Activated T-helper 2 cell treated with anti-CD3 and anti-CD28 coated beads, Interferon-gamma antibody, Interleukin-2, Interleukin-4, amounts not matched to agents 10 μg/mL and 5 μg/mL and 100 μg/mL, durations not matched to agents 14 hours and 24 hours and 36 hours (primary cell): ENCODE data around the gene NECTIN3. TPM values are rescaled to one million over a fixed set of nuclear protein-coding genes. Genes with fewer than 3 reads are reported as not detected.

Experiments
- DNase-seq: peaks from one replicate; pipeline ENCODE4 v3.0.0; 2021; ENCODE audit warnings: low spot score
- H3K27ac Mint-ChIP-seq: one replicate; pipeline ENCODE4 v1.8.0; 2021; ENCODE audit warnings: mixed read lengths
- H3K27me3 Mint-ChIP-seq: one replicate; pipeline ENCODE4 v1.8.0; 2021; ENCODE audit warnings: low read depth, mixed read lengths
- H3K36me3 Mint-ChIP-seq: one replicate; pipeline ENCODE4 v1.8.0; 2021; ENCODE audit warnings: low read depth, mixed read lengths
- H3K4me1 Mint-ChIP-seq: one replicate; pipeline ENCODE4 v1.8.0; 2021; ENCODE audit warnings: low read depth, mixed read lengths
- H3K4me3 Mint-ChIP-seq: one replicate; pipeline ENCODE4 v1.8.0; 2021; ENCODE audit warnings: low read depth, mild to moderate bottlenecking, moderate library complexity, mixed read lengths
- H3K9me3 Mint-ChIP-seq: one replicate; pipeline ENCODE4 v1.8.0; 2021; ENCODE audit warnings: mixed read lengths
- intact Hi-C: fragments of 100-400 bp; cut with micrococcal nuclease; formaldehyde crosslinking; loops from one replicate; pipeline ENCODE4 v1.15.1; 2023
- total RNA-seq: library from RNA; stranded (reverse); gene quantifications from 2 replicates; pipeline ENCODE4 v1.2.3, GENCODE V29; 2022

The NECTIN3 gene
- total RNA-seq, 1 donor from 2014 or later = 2.2 TPM

GRCh38 chr3:111190518-111190917 is 118.9 kb downstream of the NECTIN3 start:
- H3K9me3 Mint-ChIP-seq = no peaks in the 10 kb centered on the region
- H3K4me3 Mint-ChIP-seq = no peak overlapping the region
- H3K4me1 Mint-ChIP-seq = peaks cover 11% of the 10 kb centered on the region
- DNase-seq = no peak
- intact Hi-C loops = no loop called here
- peaks cover 7% of the 10 kb centered on the region for H3K27me3 Mint-ChIP-seq
- H3K27ac Mint-ChIP-seq = no peak overlapping the region
- H3K36me3 Mint-ChIP-seq = no peaks in the 10 kb centered on the region

DNA sequence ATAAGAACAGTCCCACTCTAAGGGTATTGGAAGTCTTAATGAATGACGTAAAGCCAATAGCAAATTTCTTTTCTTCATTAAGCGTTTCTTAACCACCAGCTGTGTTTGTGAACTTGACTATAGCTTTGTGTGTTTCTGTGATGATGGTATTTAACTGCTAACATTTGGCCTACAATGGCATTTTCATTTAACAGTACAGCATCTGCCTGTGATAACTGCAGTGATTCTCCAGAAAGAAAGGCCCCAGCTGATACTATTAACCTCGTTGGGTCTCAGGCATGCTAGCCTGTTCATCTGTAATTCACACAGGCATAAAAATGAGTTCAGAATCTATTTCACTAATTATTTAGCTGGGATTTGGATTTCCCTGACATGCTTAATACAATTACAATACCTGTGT is 121.9 kb downstream of the NECTIN3 start:
- no peak for DNase-seq
- Mint-ChIP-seq H3K27me3 (peaks cover 3% of the 10 kb centered on the region), H3K4me3 (no peak overlapping the region), H3K9me3 (no peaks in the 10 kb centered on the region), H3K27ac (no peak overlapping the region), H3K36me3 (no peaks in the 10 kb centered on the region), H3K4me1 (peaks cover 14% of the 10 kb centered on the region)
- intact Hi-C loops = no loop called here

DNA sequence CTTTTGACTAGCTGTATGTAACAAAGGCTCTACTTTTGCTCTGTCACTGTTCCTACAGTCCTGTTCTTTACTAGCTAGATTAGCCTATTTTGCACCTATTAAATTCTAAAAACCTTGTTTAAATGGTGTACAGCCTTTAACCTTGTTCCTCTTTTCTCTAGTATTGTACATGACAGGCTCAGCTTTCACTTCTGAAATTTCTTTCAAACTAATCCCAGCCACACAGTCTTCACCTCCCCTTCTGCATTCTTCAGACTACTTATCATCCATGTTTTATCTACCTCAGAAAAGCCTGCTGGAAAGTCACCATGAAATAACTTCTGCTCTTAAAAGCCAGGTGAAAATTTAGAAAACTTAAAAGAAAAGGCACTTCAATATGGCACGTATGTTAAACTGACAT is 122.4 kb downstream of the NECTIN3 start:
- peaks cover 14% of the 10 kb centered on the region for H3K4me1 Mint-ChIP-seq
- no peak overlapping the region for H3K27ac Mint-ChIP-seq
- H3K27me3 Mint-ChIP-seq = peaks cover 3% of the 10 kb centered on the region
- H3K4me3 Mint-ChIP-seq = no peak overlapping the region
- no peaks in the 10 kb centered on the region for H3K36me3 Mint-ChIP-seq
- DNase-seq = no peak
- intact Hi-C loops = no loop called here
- H3K9me3 Mint-ChIP-seq = no peaks in the 10 kb centered on the region

GRCh38 chr3:111197485-111197884 is 125.9 kb downstream of the NECTIN3 start:
- DNase-seq = no peak
- H3K27ac Mint-ChIP-seq = no peak overlapping the region
- H3K4me1 Mint-ChIP-seq = peaks cover 3% of the 10 kb centered on the region
- H3K4me3 Mint-ChIP-seq = no peak overlapping the region
- H3K27me3 Mint-ChIP-seq = peaks cover 7% of the 10 kb centered on the region
- no peaks in the 10 kb centered on the region for H3K36me3 Mint-ChIP-seq
- intact Hi-C loops = no loop called here
- H3K9me3 Mint-ChIP-seq = no peaks in the 10 kb centered on the region

DNA sequence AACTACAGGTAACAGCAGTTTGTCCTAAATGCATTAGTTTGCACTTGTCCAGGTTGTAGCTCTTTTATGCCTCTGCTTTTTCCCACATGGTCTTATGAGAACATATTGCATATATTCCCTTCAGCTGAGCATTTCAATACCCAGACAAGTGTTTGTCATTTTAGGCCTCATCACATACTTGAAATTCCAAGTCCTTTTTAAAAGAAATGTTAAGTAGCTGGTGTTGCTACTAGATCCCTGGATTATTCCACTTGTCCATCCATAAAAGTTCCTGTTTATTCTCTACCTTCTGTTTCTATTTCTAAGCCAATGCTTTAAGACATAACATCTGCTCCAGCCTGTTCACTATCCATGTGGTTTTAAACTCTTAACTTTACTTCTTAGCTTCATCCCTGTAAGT is 128.4 kb downstream of the NECTIN3 start:
- peaks cover 3% of the 10 kb centered on the region for H3K4me1 Mint-ChIP-seq

DNA sequence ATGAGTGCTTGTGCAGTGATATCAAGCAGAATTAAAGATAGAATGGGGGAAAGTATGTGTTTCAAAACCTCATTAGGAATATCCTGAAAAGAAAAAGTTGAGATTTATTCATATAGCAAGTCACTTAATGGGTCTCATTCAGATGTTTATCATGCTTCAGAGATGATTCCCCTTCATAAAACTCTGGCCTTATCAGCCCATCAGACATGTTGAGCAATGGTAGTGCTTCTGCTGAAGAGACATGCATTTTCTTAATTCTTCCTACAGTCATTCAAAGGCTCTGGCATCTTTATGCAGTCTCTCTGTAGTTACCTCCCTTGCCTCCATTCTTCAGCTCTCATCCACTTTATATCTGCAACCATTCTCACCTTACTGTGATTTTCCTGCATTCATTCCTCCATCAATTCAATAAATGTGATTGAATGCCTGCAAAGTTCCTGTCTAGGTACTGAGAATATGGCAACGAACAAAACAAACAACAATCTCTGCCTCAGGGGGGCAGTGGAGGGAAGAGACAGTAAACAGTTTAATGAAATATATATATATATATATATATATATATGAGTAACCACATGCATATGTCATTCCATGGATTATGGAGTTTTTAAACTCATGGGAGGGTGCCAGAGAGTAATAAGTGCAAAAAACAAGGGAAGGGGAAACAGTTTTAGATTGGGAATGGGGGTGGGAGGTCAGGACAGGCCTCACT is 138.5 kb downstream of the NECTIN3 start:
- Mint-ChIP-seq H3K36me3 (no peaks in the 10 kb centered on the region), H3K27me3 (peaks cover 5% of the 10 kb centered on the region), H3K27ac (no peak overlapping the region), H3K9me3 (no peaks in the 10 kb centered on the region), H3K4me3 (no peak overlapping the region), H3K4me1 (no peaks in the 10 kb centered on the region)
- DNase-seq = no peak
- intact Hi-C loops = no loop called here

More for the DNA sequence above, 128.4 kb downstream of the NECTIN3 start:
- Mint-ChIP-seq H3K27ac (no peak overlapping the region), H3K36me3 (no peaks in the 10 kb centered on the region), H3K4me3 (no peak overlapping the region), H3K27me3 (peaks cover 11% of the 10 kb centered on the region), H3K9me3 (no peaks in the 10 kb centered on the region)
- intact Hi-C loops = no loop called here
- no peak for DNase-seq

DNA sequence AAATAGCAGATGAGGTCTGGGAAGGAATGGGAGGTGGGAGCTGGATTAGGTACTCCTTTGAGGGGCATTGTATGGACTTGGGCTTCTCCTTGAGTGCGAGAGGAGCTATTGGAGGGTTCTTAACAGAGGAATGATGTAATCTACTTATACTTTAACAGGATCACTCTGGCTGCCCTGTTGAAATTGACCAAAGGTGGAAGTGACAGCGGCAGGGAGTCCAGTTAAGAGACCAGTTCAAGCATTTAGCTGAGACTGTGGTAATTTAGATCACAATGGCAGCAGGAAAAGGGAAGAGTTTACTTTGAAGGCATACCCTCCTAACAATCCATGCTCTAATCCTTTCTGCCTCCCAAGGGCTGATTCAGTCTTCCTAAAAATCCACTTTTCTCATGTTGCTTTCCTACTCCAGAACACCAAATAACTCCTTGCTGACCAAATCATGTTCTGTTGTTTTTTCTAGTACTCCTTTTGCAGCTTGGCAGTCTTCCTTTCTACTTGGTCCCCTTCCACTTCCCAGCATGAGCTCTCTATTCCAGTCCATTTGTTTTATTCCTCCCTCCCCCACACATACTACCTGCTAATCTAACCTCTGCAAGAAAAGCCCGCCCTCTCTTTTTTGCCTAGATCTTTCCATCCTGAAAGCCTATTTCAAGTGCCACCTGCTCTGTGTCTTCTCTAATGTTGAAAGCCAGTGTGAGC is 139.4 kb downstream of the NECTIN3 start:
- H3K4me1 Mint-ChIP-seq = no peaks in the 10 kb centered on the region
- H3K4me3 Mint-ChIP-seq = no peak overlapping the region
- DNase-seq = no peak
- H3K27ac Mint-ChIP-seq = no peak overlapping the region
- peaks cover 6% of the 10 kb centered on the region for H3K27me3 Mint-ChIP-seq
- H3K9me3 Mint-ChIP-seq = no peaks in the 10 kb centered on the region
- H3K36me3 Mint-ChIP-seq = no peaks in the 10 kb centered on the region
- intact Hi-C loops = no loop called here

GRCh38 chr3:111212511-111212910 is 140.9 kb downstream of the NECTIN3 start:
- Mint-ChIP-seq H3K4me1 (no peaks in the 10 kb centered on the region), H3K36me3 (no peaks in the 10 kb centered on the region), H3K4me3 (no peak overlapping the region), H3K27me3 (peaks cover 11% of the 10 kb centered on the region), H3K9me3 (no peaks in the 10 kb centered on the region), H3K27ac (no peak overlapping the region)
- intact Hi-C loops = no loop called here
- DNase-seq = no peak

GRCh38 chr3:111215481-111215880 is 143.9 kb downstream of the NECTIN3 start:
- H3K4me3 Mint-ChIP-seq = no peak overlapping the region
- intact Hi-C loops = no loop called here

DNA sequence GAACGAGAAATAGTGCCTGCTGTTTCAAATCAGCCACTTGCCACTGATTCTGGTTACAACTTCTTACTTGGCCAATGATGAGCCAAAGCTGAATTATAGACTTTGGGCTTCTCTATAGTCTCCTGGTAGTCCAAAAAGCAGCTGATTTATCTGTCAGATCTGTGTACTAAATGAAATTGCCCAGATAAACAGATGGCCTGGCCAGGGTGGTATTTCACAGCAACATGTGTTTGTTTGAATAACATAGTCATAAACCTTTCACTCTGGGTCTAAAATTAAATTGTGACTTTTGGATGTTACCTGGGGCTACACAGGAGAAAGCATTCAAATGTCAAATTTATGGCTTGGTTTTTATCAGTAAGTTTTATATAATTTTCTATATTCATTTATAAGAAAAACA is 147.0 kb downstream of the NECTIN3 start:
- intact Hi-C loops = no loop called here
- H3K27ac Mint-ChIP-seq = no peak overlapping the region
- peaks cover 20% of the 10 kb centered on the region for H3K27me3 Mint-ChIP-seq
- H3K9me3 Mint-ChIP-seq = no peaks in the 10 kb centered on the region
- no peaks in the 10 kb centered on the region for H3K4me1 Mint-ChIP-seq
- no peaks in the 10 kb centered on the region for H3K36me3 Mint-ChIP-seq
- H3K4me3 Mint-ChIP-seq = no peak overlapping the region
- DNase-seq = no peak

More at GRCh38 chr3:111215481-111215880, 143.9 kb downstream of the NECTIN3 start:
- Mint-ChIP-seq H3K36me3 (no peaks in the 10 kb centered on the region), H3K27ac (no peak overlapping the region), H3K9me3 (no peaks in the 10 kb centered on the region), H3K27me3 (peaks cover 18% of the 10 kb centered on the region), H3K4me1 (no peaks in the 10 kb centered on the region)
- DNase-seq = no peak

GRCh38 chr3:111227216-111227615 is 155.6 kb downstream of the NECTIN3 start:
- peaks cover 24% of the 10 kb centered on the region for H3K27me3 Mint-ChIP-seq
- no peaks in the 10 kb centered on the region for H3K36me3 Mint-ChIP-seq
- intact Hi-C loops = no loop called here
- H3K4me1 Mint-ChIP-seq = peaks cover 11% of the 10 kb centered on the region
- DNase-seq = no peak
- no peak overlapping the region for H3K4me3 Mint-ChIP-seq
- H3K27ac Mint-ChIP-seq = no peak overlapping the region
- H3K9me3 Mint-ChIP-seq = peaks cover 18% of the 10 kb centered on the region

DNA sequence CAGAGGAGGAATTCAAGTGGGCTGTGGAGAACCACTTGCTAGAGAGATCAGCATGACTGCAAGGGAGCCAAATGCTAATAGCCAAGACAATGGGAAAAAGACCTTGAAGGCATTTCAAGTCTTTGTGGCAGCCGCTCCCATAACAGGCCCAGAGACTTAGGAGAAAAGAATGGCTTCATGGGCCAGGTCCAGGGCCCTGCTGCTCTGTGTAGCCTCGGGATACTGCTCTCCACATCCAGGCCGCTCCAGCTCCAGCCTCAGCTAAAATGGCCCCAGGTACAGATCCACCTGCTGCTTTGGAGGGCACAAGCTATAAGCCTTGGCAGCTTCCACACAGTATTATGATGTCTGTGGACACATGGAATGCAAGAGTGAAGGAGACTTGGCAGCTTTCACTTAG is 157.7 kb downstream of the NECTIN3 start:
- intact Hi-C loops = no loop called here
- no peak overlapping the region for H3K27ac Mint-ChIP-seq
- peaks cover 20% of the 10 kb centered on the region for H3K27me3 Mint-ChIP-seq
- H3K4me1 Mint-ChIP-seq = peaks cover 15% of the 10 kb centered on the region
- no peak overlapping the region for H3K4me3 Mint-ChIP-seq
- H3K9me3 Mint-ChIP-seq = peaks cover 24% of the 10 kb centered on the region
- no peak for DNase-seq
- H3K36me3 Mint-ChIP-seq = no peaks in the 10 kb centered on the region

DNA sequence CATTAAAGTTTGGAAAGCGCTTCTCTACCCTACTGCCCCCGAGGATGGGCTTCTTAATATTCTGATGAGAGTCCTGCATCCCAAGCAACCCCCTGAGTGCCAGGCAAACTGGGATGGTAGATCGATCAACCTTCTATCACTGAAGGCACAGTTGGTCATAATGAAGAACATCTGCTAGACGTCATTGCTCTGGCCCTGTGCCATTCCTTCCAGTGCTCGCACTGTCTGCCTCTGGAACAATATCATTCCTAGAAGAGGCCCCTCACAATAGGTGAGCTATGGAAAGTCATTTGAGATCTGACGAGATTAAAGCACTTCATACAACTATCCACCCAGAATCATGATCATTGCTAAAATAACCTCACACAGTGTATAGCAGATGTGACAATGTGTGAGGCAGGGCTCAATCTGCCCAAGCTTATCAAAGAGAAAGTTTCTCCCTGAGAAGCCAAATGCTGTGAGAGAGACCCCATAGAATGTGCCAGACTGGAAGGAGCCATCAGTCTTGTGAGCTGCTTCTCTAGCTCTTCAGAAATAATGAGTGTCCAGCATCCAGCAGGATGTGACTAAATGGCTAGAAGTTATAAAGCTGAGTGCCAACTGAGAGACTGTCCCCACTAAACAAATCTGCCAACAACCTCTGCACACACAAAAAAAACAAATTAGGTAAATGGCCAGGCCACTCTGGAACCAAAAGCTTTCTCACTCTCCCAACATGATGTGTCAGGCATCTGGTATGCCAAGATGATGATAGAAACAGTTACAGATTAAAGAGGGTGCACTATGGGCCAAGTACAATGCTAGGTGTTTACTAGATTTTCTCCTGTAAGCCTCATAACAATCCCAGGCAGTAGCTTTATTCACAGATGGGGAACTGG is 165.5 kb downstream of the NECTIN3 start:
- Mint-ChIP-seq H3K4me3 (no peak overlapping the region), H3K9me3 (peaks cover 16% of the 10 kb centered on the region), H3K4me1 (peaks cover 26% of the 10 kb centered on the region), H3K27me3 (peaks cover 6% of the 10 kb centered on the region), H3K36me3 (peaks cover 12% of the 10 kb centered on the region), H3K27ac (no peak overlapping the region)
- intact Hi-C loops = no loop called here
- no peak for DNase-seq
